Small intestine (tissue), 7 donors: ENCODE data around the gene STRADB. TPM values are rescaled to one million over a fixed set of nuclear protein-coding genes. Genes with fewer than 3 reads are reported as not detected.

Experiments used
- DNase-seq, 2 donors: peaks; one replicate each; pipeline versions ENCODE4 v3.0.0 to v3.0.0-alpha.2; 2013
- FAIRE-seq: peaks from 2 replicates; lab custom pipeline; 2012; peaks lifted over from hg19 to GRCh38; lab: Jason Lieb, UNC
- H3K27ac ChIP-seq, 3 donors: one replicate each; pipeline ENCODE4 v1.5.1; 2013; ENCODE audit warnings: low read length in 2 of 3, mild to moderate bottlenecking in 2 of 3, control low read depth in 1 of 3, inconsistent platforms in 1 of 3, low read depth in 1 of 3, moderate library complexity in 1 of 3
- H3K27me3 ChIP-seq, 3 donors: one replicate each; pipeline ENCODE4 v1.6.1; 2013; ENCODE audit warnings: low read length in 3 of 3, inconsistent platforms in 1 of 3; ENCODE audit not compliant: control insufficient read depth in 3 of 3, insufficient read depth in 3 of 3
- H3K36me3 ChIP-seq, 3 donors: one replicate each; pipeline ENCODE4 v1.6.1; 2013; ENCODE audit warnings: low read length in 3 of 3, inconsistent platforms in 1 of 3, low read depth in 1 of 3, mild to moderate bottlenecking in 1 of 3, moderate library complexity in 1 of 3; ENCODE audit not compliant: control insufficient read depth in 3 of 3, insufficient read depth in 2 of 3
- H3K4me1 ChIP-seq, 3 donors: one replicate each; pipeline ENCODE4 v1.6.1; 2013; ENCODE audit warnings: low read length in 2 of 3, inconsistent platforms in 1 of 3, low read depth in 1 of 3, mild to moderate bottlenecking in 1 of 3, moderate library complexity in 1 of 3; ENCODE audit not compliant: control insufficient read depth in 3 of 3, insufficient read depth in 2 of 3
- H3K4me3 ChIP-seq, 3 donors: one replicate each; pipeline ENCODE4 v1.5.1; 2013; ENCODE audit warnings: low read length in 3 of 3, control low read depth in 1 of 3, inconsistent platforms in 1 of 3, low read depth in 1 of 3, mild to moderate bottlenecking in 1 of 3, moderate library complexity in 1 of 3
- H3K9me3 ChIP-seq, 2 donors: one replicate each; pipeline ENCODE4 v1.6.1; 2013; ENCODE audit warnings: low read depth in 1 of 2, low read length in 1 of 2; ENCODE audit not compliant: control insufficient read depth in 2 of 2, insufficient read depth in 1 of 2
- WGBS, 3 donors: extraction: QIAGEN DNeasy Blood & Tissue Kit; methylation state at CpG; one replicate each; pipeline ENCODE4 v1.1.7; 2013; 5-methylcytosine and 5-hydroxymethylcytosine counted together
- polyA plus RNA-seq, 4 donors: library from polyadenylated mRNA; stranded (reverse) in 3 of 4; unstranded in 1 of 4; fragments of 200-250 nt in 3 of 4; fragments of 120-200 nt in 1 of 4; gene quantifications; one replicate each; pipeline versions ENCODE4 v1.2.1 to v1.2.3, GENCODE V29; 2013
- donor health status: healthy with polysubstance abuse.
- donor health status: control.
- donor health status: control.
- donor health status: Bipolar disorder and iron deficiency.
- donor health status: healthy.

Gene STRADB
- polyA plus RNA-seq, 4 donors: 30.3 to 160 (median 97.6) TPM

DNA sequence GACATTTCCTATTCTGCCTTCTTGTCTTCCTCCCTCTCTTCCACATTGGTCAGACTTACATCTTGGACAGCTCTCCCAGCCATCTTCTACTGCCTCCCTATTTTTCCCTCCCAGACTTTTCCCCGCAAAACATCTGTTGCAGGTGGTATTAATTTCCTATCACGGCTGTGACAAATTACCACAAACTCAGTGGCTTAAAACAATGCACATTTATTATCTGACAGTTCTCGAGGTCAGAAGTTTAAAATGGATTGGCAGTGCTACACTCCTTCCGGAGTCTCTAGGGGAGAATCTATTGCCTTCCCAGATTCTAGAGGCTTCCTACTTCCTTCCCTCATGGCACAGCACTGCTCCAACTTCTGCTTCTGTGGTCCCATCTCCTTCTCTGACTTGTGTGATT is 33.3 kb downstream of the STRADB start:
- Histone ChIP-seq H3K4me1 (no peaks in the 10 kb centered on the region), H3K27me3 (no peaks in the 10 kb centered on the region), H3K27ac (no peak overlapping the region), H3K4me3 (no peak overlapping the region), H3K36me3 (peaks cover 0 to 8% (median 7%) of the 10 kb centered on the region in 3 donors), H3K9me3 (peaks cover 0 to 3% of the 10 kb centered on the region in 2 donors)
- DNase-seq (no peak), FAIRE-seq (no peak)
- WGBS, 3 donors: 54 to 68% (median 65%) methylated on average over 4 of the region's 4 CpGs

DNA sequence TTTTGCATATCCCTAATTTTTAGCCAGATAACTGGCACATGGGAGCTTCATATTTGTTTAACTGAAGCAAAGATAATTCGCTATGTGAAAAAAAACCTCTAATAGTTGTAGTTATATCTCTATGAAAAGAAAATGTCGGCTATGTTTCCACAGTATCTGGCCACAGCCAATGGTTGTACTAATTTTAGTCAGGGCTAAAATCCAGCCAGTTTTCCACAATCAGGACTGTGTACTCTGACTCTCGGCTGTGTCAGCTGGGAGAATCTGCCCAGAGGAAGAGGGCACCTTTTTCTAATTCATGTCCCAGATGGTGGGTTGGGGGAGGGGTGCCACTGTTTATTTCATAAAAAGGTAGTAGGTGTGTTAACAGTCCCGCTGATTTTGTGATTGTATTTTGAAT is 38.8 kb downstream of the STRADB start:
- no peaks in the 10 kb centered on the region for H3K36me3 ChIP-seq
- H3K4me1 ChIP-seq: no peaks in the 10 kb centered on the region
- H3K27me3 ChIP-seq: no peaks in the 10 kb centered on the region
- H3K9me3 ChIP-seq: no peaks in the 10 kb centered on the region
- FAIRE-seq: no peak
- no peak for DNase-seq
- H3K27ac ChIP-seq: no peak overlapping the region
- 92 to 93% (median 92%) methylated on average over 4 of the region's 4 CpGs for WGBS, 3 donors
- H3K4me3 ChIP-seq: no peak overlapping the region

DNA sequence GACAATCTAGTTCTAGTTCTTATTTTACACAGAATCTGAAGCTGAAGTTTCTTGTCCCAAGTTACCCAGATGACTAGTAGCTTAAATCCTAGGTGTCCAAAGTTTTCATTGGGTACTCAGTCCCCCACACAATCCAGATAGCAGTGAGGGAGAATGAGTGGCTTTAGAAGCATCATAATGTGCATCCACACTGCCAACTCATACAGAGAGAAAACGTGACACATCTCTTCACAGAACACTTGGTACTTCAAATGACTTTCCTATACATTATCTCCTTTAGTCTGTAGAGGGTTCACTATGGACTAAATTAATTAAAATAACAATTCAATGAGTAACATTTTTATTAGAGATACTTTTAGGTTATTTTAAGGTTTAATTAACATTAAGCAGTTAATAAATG is 45.2 kb downstream of the STRADB start:
- H3K4me1 ChIP-seq: no peaks in the 10 kb centered on the region
- peaks cover 0 to under 1% of the 10 kb centered on the region in 2 donors for H3K9me3 ChIP-seq
- WGBS, 3 donors: 58 to 72% (median 69%) methylated on average over 1 of the region's 1 CpG
- no peaks in the 10 kb centered on the region for H3K27me3 ChIP-seq
- no peaks in the 10 kb centered on the region for H3K36me3 ChIP-seq
- FAIRE-seq (no peak), DNase-seq (no peak)
- H3K4me3 ChIP-seq: no peak overlapping the region
- no peak overlapping the region for H3K27ac ChIP-seq

DNA sequence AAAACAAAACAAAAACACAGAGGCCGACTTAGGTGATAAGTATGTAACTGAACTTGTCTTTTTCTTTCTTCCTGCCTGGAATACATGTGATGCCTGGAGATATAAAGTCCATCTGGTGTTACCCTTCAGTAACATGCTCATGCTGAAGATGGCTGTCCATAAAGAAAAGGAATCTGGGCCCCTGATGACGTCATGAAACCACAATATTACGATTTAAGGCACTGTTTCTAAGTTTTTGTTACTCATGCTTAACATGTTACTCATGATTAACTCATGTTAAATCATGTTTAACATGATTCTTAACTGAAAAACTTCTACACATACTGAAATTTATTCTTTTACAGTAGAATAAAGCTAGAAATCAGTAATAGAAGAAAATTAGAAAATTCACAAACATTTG is 49.0 kb downstream of the STRADB start:
- Histone ChIP-seq H3K27ac (no peak overlapping the region), H3K27me3 (no peaks in the 10 kb centered on the region), H3K4me1 (no peaks in the 10 kb centered on the region), H3K4me3 (no peak overlapping the region), H3K36me3 (no peaks in the 10 kb centered on the region), H3K9me3 (peaks cover 0 to 10% of the 10 kb centered on the region in 2 donors)
- DNase-seq (no peak), FAIRE-seq (no peak)
- WGBS, 3 donors: 73 to 84% (median 76%) methylated on average over 3 of the region's 3 CpGs

DNA sequence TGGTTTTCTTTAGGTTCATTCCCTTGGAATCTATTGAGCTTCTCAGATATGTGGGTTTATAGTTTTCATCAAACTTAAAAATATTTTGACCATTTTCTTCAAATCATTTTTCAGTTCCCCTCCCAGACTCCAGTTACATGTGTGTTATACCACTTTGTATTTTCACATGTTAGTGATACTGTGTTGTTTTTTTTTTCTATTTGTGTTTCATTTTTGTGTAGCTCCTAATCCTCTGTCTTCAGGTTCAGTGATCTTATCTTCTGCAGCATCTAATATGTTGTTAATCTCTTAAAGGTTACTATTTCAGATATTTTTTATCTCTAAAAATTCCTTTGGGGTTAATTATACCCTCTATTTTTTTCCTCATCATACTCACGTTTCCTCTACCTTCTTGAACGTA is 51.2 kb downstream of the STRADB start:
- WGBS, 3 donors: 92 to 94% (median 93%) methylated on average over 2 of the region's 2 CpGs
- Histone ChIP-seq H3K36me3 (no peaks in the 10 kb centered on the region), H3K4me1 (no peaks in the 10 kb centered on the region), H3K27me3 (no peaks in the 10 kb centered on the region), H3K4me3 (no peak overlapping the region), H3K9me3 (peaks cover 0 to 10% of the 10 kb centered on the region in 2 donors), H3K27ac (no peak overlapping the region)
- FAIRE-seq (no peak), DNase-seq (no peak)

DNA sequence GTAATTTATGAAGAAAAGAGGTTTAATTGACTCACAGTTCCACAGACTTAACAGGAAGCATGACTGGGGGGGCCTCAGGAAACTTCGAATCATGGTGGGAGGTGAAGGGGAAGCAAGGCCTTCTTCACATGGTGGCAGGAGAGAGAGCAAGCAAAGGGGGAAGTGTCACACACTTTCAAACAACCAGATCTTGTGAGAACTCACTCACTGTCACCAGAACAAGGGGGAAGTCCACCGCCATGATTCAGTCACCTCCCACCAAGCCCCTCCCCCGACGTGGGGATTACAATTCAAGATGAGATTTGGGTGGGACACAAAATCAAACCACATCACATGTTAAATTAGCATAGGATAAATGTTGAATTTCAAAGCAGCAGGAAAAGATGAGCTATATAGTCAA is 56.2 kb downstream of the STRADB start:
- Histone ChIP-seq H3K4me3 (no peak overlapping the region), H3K27me3 (no peaks in the 10 kb centered on the region), H3K4me1 (no peaks in the 10 kb centered on the region), H3K27ac (no peak overlapping the region), H3K36me3 (no peaks in the 10 kb centered on the region), H3K9me3 (peaks cover 0 to 6% of the 10 kb centered on the region in 2 donors)
- no peak for DNase-seq
- 85 to 94% (median 89%) methylated on average over 4 of the region's 4 CpGs for WGBS, 3 donors
- FAIRE-seq: no peak

DNA sequence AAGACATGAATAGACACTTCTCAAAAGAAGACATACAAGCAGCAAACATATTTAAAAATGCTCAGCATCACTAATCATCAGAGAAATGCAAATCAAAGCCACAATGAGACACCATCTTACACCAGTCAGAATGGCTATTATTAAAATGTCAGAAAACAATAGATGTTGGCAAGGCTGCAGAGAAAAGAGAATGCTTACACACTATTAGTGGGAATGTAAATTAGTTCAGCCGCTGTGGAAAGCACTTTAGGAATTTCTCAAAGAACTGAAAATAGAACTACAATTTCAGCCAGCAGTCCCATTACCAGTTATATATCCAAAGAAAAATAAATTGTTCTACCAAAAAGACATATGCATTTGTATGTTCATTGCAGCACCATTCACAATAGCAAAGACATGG is 61.7 kb downstream of the STRADB start:
- no peak overlapping the region for H3K27ac ChIP-seq
- no peaks in the 10 kb centered on the region for H3K36me3 ChIP-seq
- no peaks in the 10 kb centered on the region for H3K9me3 ChIP-seq
- no peaks in the 10 kb centered on the region for H3K4me1 ChIP-seq
- H3K4me3 ChIP-seq: no peak overlapping the region
- DNase-seq (no peak), FAIRE-seq (no peak)
- H3K27me3 ChIP-seq: no peaks in the 10 kb centered on the region
- 65 to 90% (median 89%) methylated on average over 1 of the region's 1 CpG for WGBS, 3 donors

DNA sequence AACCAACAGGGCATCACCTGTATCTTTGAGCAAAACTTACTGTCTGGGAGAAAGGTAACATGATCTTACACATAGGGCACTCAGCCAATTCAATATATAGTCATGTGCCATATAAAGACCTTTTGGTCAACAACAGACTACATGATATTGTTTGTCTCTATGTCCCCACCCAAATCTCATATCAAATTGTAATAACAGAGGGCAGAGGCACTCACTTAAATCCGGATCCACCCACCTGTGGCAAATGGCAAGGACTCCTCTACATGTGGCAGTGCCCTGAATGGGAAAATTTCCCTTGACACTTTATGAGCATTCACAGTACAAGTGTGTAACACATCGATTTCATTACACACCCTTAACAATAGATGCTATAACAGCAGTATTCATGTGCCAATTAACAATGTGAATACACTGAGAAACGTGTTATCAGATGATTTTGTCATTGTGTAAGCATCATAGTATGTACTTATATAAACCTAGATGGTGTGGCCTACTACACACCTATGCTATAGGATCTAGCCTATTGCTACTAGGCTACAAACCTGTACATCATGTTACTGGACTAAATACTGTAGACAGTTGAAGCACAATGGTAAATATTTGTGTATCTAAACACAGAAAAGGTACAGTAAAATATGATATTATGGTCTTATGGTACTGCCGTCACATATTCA is 64.2 kb downstream of the STRADB start:
- Histone ChIP-seq H3K4me3 (no peak overlapping the region), H3K27ac (no peak overlapping the region), H3K36me3 (no peaks in the 10 kb centered on the region), H3K9me3 (peaks cover 0 to 3% of the 10 kb centered on the region in 2 donors), H3K27me3 (no peaks in the 10 kb centered on the region), H3K4me1 (no peaks in the 10 kb centered on the region)
- FAIRE-seq (no peak), DNase-seq (no peak)
- 66 to 81% (median 70%) methylated on average over 4 of the region's 4 CpGs for WGBS, 3 donors

DNA sequence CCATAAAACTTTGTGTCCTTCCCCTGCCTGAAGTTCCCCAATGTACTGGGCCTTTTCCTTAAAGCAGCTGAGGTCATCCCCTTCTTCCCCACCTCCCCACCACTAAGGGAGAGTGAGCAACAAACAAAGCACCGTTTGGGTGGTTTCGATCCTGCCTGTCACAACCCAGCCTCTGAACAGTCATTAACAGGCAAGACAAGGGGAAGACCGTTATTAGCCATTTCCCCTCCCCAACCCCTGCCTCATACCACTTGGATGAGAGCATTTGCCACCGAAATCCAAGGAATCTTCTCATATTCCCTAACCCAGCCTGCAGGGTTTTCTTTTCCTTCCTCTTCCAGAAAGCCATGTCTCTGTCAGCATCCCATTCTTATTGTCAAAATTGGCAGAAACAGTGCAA is 65.6 kb downstream of the STRADB start:
- WGBS, 3 donors: 64 to 70% (median 65%) methylated on average over 4 of the region's 4 CpGs
- Histone ChIP-seq H3K36me3 (no peaks in the 10 kb centered on the region), H3K4me1 (no peaks in the 10 kb centered on the region), H3K4me3 (no peak overlapping the region), H3K27me3 (no peaks in the 10 kb centered on the region), H3K27ac (no peak overlapping the region), H3K9me3 (peaks cover 0 to 3% of the 10 kb centered on the region in 2 donors)
- FAIRE-seq (no peak), DNase-seq (no peak)
